HCT116 (cell line): ENCODE results near the gene ZBTB16.

Experiments
- ATF3 ChIP-seq: IDR thresholded peaks from 2 replicates; pipeline ENCODE4 v1.6.1; 2012
- CTCF ChIP-seq, 3 experiments: fragments of 200-600 bp in 1 of 3; sonication (generic) in 1 of 3; IDR thresholded peaks in 2 of 3; conservative IDR thresholded peaks in 1 of 3; 2 replicates each; pipeline ENCODE4 v1.5.1; 2012 to 2017; ENCODE audit warnings: low read depth in 2 of 3, low read length in 2 of 3, antibody characterized with exemption in 1 of 3, borderline replicate concordance in 1 of 3, control low read depth in 1 of 3, mild to moderate bottlenecking in 1 of 3, mixed read lengths in 1 of 3, mixed run types in 1 of 3, moderate library complexity in 1 of 3; ENCODE audit not compliant: insufficient read depth in 1 of 3
- EGR1 ChIP-seq: IDR thresholded peaks from 2 replicates; pipeline ENCODE4 v1.6.1; 2012; ENCODE audit warnings: low read depth
- EZH2 ChIP-seq: fragments of 200-600 bp; sonication (generic); IDR thresholded peaks from 2 replicates; pipeline ENCODE4 v1.6.1; 2017; ENCODE audit warnings: antibody characterized with exemption, mixed run types
- EZH2phosphoT487 ChIP-seq: fragments of 200-600 bp; IDR thresholded peaks from 2 replicates; pipeline ENCODE4 v1.6.1; 2018; ENCODE audit warnings: antibody characterized with exemption, borderline replicate concordance
- FOSL1 ChIP-seq: IDR thresholded peaks from 2 replicates; pipeline ENCODE4 v1.6.1; 2012; ENCODE audit warnings: low read depth
- MAX ChIP-seq: IDR thresholded peaks from 2 replicates; pipeline ENCODE4 v1.6.1; 2012
- POLR2A ChIP-seq: IDR thresholded peaks from 2 replicates; pipeline ENCODE4 v1.7.0; 2011; ENCODE audit warnings: borderline replicate concordance; ENCODE audit not compliant: insufficient read depth, insufficient read length; ENCODE audit errors: extremely low read depth
- POLR2AphosphoS5 ChIP-seq: IDR thresholded peaks from 2 replicates; pipeline ENCODE4 v1.6.1; 2011; ENCODE audit warnings: mild to moderate bottlenecking, low read depth, low read length, moderate library complexity
- RAD21 ChIP-seq: IDR thresholded peaks from 2 replicates; pipeline ENCODE4 v1.6.1; 2012; ENCODE audit warnings: low read depth, mild to moderate bottlenecking
- REST ChIP-seq: IDR thresholded peaks from 2 replicates; pipeline ENCODE4 v1.6.1; 2012; ENCODE audit warnings: low read depth
- SIN3A ChIP-seq: IDR thresholded peaks from 2 replicates; pipeline ENCODE4 v1.6.1; 2012; ENCODE audit warnings: low read depth

GRCh38 chr11:114094516-114094915 lies 35.0 kb downstream of the ZBTB16 start:
- TF ChIP-seq EZH2phosphoT487 = no peak
- no peak for TF ChIP-seq CTCF (IDR thresholded peaks at IDR 0.05 in 2 of 3, conservative IDR thresholded peaks at IDR 0.05 in 1 of 3; ENCODE audit: borderline replicate concordance in 1 of 3, insufficient read depth in 1 of 3, low read depth in 2 of 3, low read length in 2 of 3)
- no peak for TF ChIP-seq SIN3A
- TF ChIP-seq ATF3 = no peak
- no peak for TF ChIP-seq POLR2AphosphoS5
- no peak for TF ChIP-seq POLR2A
- TF ChIP-seq EGR1 = no peak
- no peak for TF ChIP-seq MAX
- TF ChIP-seq FOSL1 = no peak
- no peak for TF ChIP-seq EZH2
- TF ChIP-seq RAD21 = no peak
- TF ChIP-seq REST = no peak
